G401.6 (cell line): ENCODE data around the gene RPP40.

ENCODE experiments used
- FAIRE-seq: peaks from 2 replicates; lab custom pipeline; 2012; peaks lifted over from hg19 to GRCh38; lab: Jason Lieb, UNC

The RPP40 gene

GRCh38 chr6:4969609-4970285 lies 34.1 kb downstream of the RPP40 start:
- no peak for FAIRE-seq

GRCh38 chr6:4967301-4968030 lies 36.4 kb downstream of the RPP40 start:
- no peak for FAIRE-seq

DNA sequence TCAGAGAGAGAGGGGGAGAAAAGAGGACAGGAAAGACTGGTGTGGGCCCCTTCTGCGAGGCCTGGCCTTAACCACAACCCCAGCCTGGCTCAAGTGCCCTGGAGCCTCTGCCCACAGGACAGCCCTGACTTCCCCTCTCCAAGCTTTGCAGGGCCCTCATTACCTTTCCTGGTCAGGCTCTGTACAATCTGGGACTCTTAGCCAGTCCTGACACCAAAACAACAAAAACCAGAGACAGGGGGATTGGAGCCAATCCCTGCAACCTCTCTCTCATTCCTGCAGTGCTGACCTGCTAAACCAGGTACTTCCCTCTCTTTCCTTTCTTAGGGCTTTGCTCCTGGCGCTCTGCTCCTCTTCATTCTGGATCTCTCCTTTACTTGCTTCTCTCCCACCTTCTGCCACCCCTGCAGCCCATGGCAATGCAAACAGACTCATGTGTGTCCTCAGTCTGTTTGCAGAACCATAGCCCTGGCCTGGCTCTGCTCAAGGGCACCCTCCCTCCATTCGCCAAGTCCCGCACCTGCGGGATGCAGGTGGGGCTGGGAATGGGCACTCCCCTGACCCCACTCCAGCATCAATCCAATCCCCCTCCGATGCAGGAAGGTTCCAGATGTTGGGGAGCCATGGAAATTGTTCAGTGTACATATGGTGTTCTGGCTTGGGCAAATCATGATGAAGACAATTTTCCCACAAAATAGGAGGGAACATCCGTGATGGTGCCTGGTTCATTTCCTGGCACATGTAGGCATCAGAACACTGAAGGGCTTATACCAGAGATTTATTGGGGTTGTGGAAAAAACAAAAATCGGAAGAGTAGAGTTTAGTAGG lies 38.1 kb downstream of the RPP40 start:
- FAIRE-seq, result no peak

DNA sequence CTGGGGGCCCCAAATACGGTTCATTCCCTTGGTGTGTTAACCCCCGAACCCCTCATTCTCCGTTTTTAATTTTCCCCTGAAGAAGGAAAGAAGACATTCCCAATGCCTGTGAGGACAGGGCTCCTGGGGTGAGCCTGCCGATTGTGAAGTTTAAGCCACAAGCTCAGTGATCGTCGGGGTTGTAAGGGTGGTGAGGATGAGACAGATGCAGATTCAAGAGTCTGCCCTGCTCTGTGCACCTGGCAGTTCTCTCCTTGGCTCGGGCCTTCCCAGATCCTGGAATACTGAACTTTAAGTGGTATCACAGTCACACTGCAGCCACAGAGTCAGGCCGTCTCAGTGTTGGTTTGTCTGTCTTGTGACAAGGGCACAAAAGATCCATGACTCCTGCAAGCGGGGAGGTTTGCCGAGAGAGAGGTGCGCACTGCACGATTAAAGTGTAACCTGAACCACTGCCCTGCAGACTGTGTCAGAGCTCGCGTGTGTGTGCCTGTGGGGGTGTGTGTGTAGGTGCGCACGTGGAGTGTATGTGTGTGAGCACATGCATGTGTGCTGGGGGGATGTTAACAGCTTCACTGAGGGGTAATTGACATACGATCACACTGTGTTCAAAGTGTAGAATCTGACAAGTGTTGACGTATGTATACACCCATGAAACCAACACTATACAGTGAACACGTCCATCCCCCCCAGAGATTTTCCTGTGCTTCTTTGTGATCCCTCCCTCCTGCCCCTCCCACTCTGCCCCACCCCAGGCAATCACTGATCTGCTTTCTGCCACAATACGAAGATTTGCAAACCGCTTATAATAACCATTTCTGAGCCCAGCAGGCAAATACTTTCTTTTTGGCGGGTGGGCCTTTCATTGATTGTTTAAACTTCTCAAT lies 38.9 kb downstream of the RPP40 start:
- no peak for FAIRE-seq

- no peak for FAIRE-seq
These were observed 40.9 kb downstream of the RPP40 start for GRCh38 chr6:4962905-4963304.

DNA sequence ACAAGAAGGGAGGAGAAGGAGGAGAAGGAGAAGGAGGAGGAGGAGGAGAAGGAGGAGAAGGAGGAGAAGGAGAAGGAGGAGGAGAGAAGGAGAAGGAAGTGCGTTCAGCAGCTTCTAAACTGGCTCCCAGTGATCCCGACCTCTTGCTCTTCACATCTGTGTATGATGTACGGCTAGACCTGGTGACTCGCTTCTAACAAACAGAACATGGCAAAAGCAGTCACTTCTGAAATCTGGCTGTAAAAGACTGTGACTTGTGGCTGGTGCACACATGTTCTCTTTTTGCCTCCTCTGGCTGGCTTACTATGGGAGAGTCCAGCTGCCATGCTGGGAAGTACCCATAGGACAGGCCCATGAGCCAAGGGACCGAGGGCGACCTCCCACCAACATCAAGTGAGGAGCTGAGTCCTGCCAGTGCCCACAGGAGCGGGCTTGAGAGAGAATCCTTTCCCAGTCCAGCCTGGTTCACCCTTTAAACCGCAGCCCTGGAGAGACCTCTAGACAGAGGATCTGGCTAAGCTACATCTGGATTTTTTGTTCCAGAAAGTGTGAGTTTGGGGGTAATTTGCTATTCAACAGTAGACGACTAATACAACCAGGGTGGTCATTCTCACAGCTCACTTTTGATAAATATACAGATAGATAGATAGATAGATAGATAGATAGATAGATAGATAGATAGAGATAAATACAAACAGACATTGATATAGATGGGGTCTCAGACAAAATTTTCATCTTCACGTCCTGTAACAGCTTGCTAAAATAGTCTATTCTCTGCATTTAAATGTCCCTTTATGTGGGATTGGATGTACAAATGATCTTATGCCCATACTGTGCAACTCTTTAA lies 42.3 kb downstream of the RPP40 start:
- no peak for FAIRE-seq

DNA sequence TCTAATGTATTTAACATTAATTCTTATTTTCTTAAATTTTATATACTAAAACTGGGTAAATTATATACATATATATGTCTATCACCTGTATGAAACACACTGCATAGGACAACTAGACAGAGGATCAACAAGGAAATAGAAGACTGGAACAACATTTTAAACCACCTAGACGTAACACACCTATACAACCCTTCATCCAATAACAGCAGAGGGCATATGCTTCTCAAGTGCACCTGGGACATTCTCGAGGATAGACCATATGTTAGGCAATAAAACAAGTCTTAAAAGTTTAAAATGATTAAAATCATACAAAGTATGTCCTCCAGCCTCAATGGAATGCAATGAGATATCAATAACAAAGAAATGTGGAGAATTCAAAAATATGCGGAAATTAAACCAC lies 45.2 kb downstream of the RPP40 start:
- FAIRE-seq, result no peak

- FAIRE-seq, result no peak
These were observed 46.2 kb downstream of the RPP40 start for GRCh38 chr6:4957521-4958231.

- FAIRE-seq, result no peak
These were observed 47.2 kb downstream of the RPP40 start for GRCh38 chr6:4956625-4957024.

GRCh38 chr6:4953440-4953839 lies 50.4 kb downstream of the RPP40 start:
- FAIRE-seq, result no peak

- FAIRE-seq, result no peak
These were observed 52.9 kb downstream of the RPP40 start for GRCh38 chr6:4950836-4951533.

DNA sequence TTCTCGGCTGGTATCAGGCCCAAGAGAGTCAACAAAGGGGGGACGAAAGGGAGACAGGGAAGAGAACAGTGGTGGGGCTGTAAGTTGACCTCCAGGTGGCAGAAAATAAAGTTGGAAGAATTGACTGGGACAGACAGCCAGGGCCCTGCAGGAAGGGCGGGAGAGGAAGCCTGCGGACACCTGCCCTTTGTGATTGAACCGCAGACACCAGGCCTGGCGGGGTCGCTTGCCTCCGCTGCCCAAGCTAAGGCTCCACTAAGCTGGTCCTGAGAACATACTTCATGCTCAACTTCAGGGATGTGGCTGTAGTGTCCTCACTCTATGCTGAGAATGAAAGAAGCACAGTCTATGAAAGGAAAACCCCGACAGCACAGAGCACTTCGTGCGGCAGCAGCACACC lies 53.8 kb downstream of the RPP40 start:
- FAIRE-seq, result no peak

DNA sequence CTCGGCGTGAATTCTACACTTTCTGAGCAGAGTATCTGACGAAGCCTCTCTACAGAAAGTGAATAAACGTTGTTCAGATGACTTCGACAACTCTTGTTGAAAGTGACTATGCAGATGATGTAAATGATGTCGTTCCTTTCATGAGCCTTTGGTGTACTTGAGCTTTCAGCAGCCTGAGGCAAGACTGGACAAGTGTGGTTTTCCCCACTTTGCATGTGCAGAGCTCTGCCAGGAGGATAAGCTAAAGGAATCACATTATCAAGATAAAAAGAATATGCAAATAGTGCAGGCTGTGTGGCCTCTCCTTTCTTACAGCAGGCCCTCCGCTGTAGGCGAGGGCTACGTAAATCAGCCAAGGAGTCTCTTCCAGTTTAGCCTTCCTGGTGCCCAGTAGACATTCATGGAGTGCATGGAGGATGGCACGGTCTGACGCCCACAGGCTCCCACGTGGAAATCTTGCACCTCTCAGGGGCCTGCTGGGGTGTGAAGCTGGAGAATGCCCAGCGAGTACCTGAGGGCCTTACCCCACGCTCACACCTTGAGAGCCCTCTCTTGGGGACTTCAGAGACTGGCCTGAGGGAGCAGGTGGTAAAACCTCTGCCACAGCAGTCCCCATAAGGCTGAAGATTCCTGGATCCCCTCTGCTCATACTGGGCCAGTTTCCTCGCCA lies 54.9 kb downstream of the RPP40 start:
- FAIRE-seq, result no peak

DNA sequence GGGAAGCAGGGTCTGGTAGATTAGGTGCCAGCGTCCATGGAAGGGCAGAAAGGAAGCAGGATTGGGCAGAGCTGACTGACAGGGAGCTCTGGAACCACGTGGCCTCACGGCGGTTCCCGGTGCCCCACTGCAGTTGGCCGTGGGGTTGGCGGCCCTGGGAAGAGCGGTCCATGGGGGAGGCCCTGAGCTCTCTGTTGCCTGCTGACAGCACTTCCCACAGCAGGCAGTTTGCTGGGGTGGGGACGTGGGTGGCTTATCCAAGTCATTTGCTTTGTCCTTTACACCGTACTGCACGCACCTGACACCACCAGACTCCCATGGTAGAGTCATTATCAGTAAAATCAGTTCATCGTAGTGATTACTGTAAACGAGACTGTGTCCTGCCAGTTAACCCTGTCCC lies 56.1 kb downstream of the RPP40 start:
- no peak for FAIRE-seq

DNA sequence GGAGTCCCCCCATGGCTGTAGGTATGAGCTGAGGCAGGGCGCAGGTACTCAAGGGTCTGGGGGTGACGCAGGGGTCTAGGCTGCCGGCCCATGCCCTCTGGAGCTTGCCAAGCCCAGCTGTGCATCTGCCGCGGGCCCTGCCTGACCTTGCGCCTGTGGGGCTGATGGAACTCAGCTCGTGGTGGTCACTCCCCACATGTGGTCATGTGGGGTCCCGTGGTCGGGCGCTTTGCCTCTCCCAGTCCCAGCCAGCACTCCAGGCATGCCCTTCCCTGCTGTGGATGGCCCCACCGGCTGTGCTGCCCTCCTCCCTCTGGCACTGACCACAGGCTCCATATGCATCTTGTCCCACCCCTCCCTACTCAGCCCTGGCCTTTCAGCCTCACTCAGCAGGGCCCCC lies 57.3 kb downstream of the RPP40 start:
- FAIRE-seq, result no peak
